GM21390 (cell line): Measurements from ENCODE around the gene HEG1.
"Not testable (repeated sequence)": the region's sequence is repeated elsewhere in the genome, so short reads cannot be mapped to it uniquely, and the experiment has no call there.

Experiments used
- ATAC-seq: cut with Tn5 transposase; IDR thresholded peaks from one replicate; pipeline ENCODE4 v1.9.1; 2021; ENCODE audit not compliant: unreplicated experiment

Gene HEG1

DNA sequence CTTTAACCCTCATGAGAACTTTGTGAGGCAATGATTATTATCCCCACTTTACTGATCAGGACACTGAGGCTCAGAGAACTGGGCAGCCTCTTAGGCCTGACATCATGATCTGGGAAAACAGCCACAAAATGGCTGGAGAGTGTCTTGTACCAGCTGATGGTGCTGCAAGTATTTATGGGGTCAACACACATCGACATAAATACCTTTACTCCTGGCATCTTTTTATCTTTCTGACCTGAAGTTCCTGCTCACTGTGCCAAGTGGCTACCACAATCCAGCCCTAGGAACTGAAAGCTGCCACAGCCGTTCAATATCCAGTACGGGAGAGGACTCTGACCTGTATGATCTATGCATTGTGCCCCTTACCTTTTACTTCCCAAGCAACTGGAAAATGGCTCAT is 92.0 kb downstream of the HEG1 start:
- no peak for ATAC-seq

- no peak for ATAC-seq
Measured at GRCh38 chr3:124962403-124962940, 93.3 kb downstream of the HEG1 start.

GRCh38 chr3:124960698-124961097 is 95.1 kb downstream of the HEG1 start:
- no peak for ATAC-seq

- no peak for ATAC-seq
Measured at GRCh38 chr3:124960105-124960504, 95.7 kb downstream of the HEG1 start.

- not testable (repeated sequence) for ATAC-seq
Measured at GRCh38 chr3:124957951-124958350, 97.8 kb downstream of the HEG1 start.

DNA sequence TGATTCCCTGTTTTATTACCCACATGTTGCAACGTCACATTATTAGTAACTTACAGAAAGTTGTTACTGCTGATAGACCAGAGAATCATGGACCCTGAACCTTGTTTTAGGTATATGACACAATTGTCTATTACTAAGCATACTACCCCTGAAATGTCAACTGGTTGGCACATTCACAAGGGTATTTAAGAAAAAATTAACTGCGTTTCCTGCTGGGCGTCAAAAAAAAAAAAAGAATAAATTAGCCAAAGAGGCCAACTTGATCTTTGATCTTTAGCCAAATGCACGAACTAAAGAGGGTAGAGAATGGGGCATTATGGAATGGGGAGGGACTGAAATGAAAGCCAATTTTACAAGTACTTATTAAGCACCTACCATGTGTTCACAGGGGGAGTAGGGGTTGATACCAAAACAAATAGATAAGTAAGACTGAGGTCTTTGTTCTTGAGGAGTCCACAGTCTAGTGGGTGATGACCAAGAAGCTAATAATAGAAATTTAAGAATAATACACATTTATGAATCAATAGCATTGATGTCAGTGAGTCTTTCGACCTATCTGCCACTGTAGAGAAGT is 103.4 kb downstream of the HEG1 start:
- ATAC-seq: no peak

DNA sequence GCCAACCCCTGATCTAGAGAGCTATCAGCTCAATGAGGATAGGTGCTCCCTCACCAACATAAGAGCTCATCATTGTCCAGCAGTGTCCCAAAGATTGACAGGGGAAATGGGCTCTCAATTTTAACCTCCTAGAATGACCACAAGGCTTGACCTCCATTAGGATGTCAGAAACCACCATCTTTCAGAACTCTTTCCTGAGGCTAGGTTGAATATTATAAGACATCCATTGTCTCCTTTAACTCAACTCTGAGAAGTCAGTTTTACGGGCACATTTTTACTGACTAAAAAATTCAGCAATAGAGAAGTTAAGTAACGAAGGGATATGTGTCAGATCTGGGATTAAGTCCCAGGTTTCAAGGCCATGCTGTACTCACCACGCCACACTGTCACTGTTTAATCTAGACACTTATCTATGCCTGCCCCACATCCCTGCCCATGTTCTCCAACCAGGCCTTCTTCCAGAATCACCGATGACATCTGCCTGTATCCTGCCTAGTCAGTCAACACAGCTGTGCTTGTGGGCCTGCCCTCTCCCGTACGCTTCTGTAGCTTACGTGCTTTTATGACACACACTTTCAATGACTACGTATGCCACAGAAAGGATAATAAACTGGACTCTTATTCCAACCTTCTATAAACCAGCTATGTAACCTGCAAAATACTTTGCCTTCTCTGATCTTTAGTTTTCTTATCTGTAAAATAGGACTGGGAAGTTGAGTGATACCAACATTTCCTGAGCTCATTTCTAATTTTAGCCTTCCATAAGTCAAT is 104.1 kb downstream of the HEG1 start:
- no peak for ATAC-seq

DNA sequence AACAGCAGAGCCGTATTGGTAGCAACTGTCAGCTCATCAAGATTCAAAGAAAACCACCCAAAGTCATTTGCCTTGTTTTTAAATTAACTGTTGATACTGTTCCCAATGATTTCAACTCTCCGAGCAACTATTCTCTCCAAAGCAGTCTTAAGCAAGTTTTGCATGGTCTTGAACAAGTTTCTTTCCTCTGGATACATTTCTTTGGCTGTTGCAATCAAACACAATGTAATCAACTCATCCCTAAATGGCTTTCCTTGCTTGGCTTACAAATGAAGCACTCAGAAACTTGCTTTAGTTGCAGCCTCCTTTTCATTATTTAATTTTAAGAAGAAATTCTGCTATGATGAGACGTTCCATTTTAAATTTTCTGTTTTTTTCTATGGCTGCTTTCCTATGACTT is 105.8 kb downstream of the HEG1 start:
- no peak for ATAC-seq

GRCh38 chr3:124942613-124943012 is 113.2 kb downstream of the HEG1 start:
- ATAC-seq: no peak

DNA sequence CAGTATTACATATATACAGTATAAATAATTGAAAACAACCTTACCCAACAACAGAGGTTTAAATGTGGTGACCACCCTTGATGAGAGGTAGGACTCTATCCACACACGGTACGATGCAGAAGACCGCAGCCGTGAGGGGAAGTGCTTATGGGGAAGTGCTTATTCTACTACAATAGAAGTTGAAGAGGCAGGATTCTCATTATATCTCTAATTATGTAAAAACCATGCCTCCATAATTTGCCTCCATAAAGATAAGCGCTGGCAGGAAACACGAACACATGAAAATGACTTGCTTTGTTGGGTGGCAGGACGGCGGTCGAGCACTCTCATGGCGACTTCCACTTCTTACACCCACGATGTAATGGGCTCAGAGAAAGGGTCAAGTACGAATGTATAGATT is 114.0 kb downstream of the HEG1 start:
- no peak for ATAC-seq

DNA sequence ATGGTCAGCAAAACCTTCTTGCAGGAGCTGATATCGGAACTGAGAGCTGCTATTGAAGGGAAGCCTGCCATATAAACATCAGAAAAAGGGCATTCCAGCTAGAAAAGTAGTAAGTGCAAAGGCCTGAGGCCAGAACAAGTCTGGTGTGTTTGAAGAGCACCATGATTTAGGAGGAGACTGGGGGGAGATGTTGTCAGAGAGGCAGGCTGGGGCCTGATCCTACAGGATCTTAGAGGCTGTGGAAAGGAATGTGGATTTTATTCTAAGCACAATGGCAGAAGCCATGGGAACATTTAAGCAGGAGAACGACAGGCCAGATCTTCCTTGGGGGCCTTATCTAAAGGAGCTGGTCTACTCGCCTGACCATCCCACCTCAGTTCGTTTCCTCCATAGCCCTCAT is 116.1 kb downstream of the HEG1 start:
- ATAC-seq: no peak

DNA sequence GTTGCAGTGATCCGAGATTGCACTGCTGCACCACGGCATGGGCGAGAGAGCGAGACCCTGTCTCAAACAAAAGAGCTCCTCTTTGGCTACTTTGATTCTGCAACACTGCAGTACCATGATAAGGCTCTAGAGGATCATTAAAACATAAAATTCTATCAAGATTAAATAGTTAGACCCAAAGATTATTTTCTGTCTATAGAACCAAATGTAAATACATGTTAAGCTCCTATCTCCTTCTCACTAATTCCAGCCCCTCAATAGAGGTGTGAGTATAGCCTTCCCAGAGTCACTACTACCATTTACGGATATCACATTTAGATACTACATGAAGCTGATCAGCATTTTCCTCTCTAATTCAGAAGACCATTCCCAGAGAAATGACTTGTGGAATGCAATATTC is 116.9 kb downstream of the HEG1 start:
- no peak for ATAC-seq

DNA sequence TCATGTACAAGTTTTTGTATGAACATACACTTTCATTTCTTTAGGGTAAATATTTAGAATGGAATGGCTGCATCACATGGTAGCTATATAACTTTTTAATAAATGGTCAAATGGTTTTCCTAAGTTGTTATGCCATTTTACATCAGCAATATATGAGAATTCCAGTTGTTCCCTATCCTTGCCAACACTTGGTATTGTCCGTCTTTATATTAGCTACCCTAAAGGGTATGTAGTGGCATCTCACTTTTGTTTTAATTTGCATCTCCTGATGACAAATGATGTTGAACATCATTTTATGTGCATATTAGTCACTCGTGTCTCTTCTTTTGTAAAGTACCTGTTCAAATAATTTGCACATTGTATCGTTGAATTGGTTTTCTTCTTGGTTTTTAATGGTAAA is 118.7 kb downstream of the HEG1 start:
- ATAC-seq: no peak

DNA sequence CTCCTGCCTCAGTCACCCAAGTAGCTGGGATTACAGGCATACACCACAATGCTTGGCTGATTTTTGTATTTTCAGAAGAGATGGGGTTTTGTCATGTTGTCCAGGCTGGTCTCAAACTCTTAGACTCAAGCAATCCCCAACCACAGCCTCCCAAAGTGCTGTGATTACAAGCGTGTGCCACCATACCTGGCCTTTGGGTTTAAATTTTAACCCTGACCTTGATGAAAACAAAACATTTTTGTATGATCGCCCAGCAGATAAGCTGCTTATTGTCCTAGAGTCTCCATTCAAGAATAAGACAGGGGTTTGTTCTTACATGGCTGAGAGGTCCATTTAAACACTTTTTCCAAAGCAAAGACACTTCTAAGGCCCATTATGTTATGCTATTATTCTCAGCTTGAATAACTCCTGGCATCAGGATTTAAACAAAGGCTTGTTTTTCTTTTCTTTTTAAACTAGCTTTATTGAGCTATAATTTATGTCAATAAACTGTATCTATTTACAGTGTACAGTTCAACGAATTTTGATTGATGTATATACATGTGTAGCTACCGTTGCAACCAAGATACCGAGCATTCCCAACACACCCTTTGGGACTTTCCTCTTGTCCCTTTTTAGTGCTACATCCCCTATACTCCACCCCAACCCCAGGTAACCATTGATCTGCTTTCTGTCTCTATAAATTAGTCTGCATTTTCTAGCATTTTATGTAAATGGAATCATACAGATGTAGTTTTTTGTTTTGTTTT is 119.8 kb downstream of the HEG1 start:
- ATAC-seq: no peak

DNA sequence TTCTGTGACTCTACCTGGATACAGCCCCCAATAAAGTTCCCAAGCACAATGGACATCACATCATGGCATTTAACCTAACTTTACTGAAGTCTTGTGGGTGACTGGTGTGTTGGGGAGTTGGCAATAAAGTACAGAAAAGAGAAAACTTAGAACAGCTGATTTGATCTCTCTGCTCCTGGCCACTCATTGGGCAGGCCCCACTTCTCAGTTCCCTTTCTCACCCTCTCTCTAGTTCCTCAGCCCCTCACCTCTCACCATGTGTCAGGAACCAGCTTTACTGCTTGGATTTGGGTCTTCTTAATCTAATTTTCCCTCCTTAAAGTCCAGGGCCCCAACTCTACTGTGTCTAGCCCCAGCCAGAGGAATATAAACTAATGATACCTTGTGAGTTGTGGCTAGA is 120.5 kb downstream of the HEG1 start:
- no peak for ATAC-seq

DNA sequence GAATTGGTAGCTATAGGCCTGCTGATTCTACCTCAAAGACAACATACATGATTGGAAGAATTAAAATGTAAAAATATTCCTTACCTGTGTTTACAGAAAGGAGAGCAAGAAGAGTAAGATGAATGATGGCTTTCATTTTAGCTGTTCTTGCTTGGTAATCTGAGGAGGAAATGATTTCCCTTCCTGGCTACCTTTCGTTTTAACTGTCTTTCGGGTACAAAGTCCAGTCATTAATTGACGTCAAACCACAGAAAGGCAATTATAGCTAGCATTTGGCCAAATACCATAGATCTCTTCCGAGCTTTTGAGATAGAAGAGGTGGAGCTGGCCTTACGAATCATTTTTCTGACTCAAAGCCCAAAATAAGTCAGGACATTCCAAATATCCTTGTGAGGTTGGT is 121.2 kb downstream of the HEG1 start, which contains the start of gene MUC13:
MUC13 (minus strand) TSS at position 175 of the 400 bp plus-strand sequence; CDS start at position 136, 39 bp downstream.
- ATAC-seq: no peak

- ATAC-seq: no peak
Measured at GRCh38 chr3:124928333-124929202, 127.2 kb downstream of the HEG1 start.

GRCh38 chr3:124927574-124928045 is 128.2 kb downstream of the HEG1 start:
- ATAC-seq: no peak

- ATAC-seq: no peak
Measured at GRCh38 chr3:124926426-124927101, 129.2 kb downstream of the HEG1 start.

DNA sequence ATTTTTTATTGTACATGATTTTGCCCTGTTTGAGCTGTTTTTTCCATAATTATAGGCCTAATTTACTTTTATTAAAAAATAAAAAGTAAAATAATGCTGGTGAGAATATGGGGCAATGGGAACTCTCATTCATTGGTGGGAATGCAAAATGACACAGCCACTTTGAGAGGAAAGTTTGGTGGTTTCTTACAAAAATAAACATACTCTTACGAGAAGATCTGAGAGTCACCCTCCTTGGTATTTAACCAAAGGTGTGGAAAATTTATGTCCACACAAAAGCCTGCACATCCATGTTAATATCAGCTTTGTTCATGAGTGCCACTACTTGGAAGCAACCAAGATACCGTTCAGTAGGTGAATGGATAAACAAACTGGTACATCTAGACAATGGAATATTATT is 131.1 kb downstream of the HEG1 start:
- no peak for ATAC-seq
